ENCODE results near the gene ZDHHC9. TPM values are rescaled to one million over a fixed set of nuclear protein-coding genes. Genes with fewer than 3 reads are reported as not detected.

The ZDHHC9 gene
- total RNA-seq, 1 donor from 2014 or later: 33.1 TPM

- no peaks in the 10 kb centered on the region for H3K36me3 ChIP-seq
- H3K27me3 ChIP-seq: no peaks in the 10 kb centered on the region
- Mint-ChIP-seq H3K27ac (no peak overlapping the region), H3K36me3 (peaks cover 48% of the 10 kb centered on the region), H3K9me3 (no peaks in the 10 kb centered on the region), H3K27me3 (ENCODE audit: insufficient read depth, low read depth) (peaks cover 4% of the 10 kb centered on the region), H3K4me3 (no peak overlapping the region), H3K4me1 (no peaks in the 10 kb centered on the region)
- H3K27ac ChIP-seq: no peak overlapping the region
- TF ChIP-seq EZH2 (IDR thresholded peaks at IDR 0.05) (no peak), CTCF (IDR thresholded peaks at IDR 0.05) (no peak), EZH2phosphoT487 (IDR thresholded peaks at IDR 0.05) (no peak)
- no peak overlapping the region for H3K4me3 ChIP-seq
- no peak overlapping the region for H2AFZ ChIP-seq (replicated peaks)
- H3K79me2 ChIP-seq (ENCODE audit: low read depth): no peaks in the 10 kb centered on the region
- H3F3A ChIP-seq (ENCODE audit: low read depth): no peaks in the 10 kb centered on the region
- H3K9me3 ChIP-seq (ENCODE audit: low read depth): no peaks in the 10 kb centered on the region
- DNase-seq (ENCODE audit: low spot score): no peak
- H3K4me1 ChIP-seq: no peaks in the 10 kb centered on the region
- no peak overlapping the region for H3K9ac ChIP-seq
- H4K20me1 ChIP-seq (ENCODE audit: low read depth): no peaks in the 10 kb centered on the region
- H3K4me2 ChIP-seq: no peak overlapping the region
Measured at GRCh38 chrX:129818123-129818522, 25.6 kb downstream of the ZDHHC9 start.

GRCh38 chrX:129813662-129814368 lies 29.9 kb downstream of the ZDHHC9 start:
- Histone ChIP-seq H3K79me2 (ENCODE audit: low read depth) (no peaks in the 10 kb centered on the region), H3K27me3 (no peaks in the 10 kb centered on the region), H3K9ac (no peak overlapping the region), H3K4me1 (no peaks in the 10 kb centered on the region), H3F3A (ENCODE audit: low read depth) (no peaks in the 10 kb centered on the region), H4K20me1 (ENCODE audit: low read depth) (no peaks in the 10 kb centered on the region), H3K4me2 (no peak overlapping the region), H3K36me3 (no peaks in the 10 kb centered on the region), H3K9me3 (ENCODE audit: low read depth) (peaks cover 4% of the 10 kb centered on the region), H2AFZ (replicated peaks) (no peak overlapping the region), H3K4me3 (no peak overlapping the region), H3K27ac (no peak overlapping the region)
- no peak overlapping the region for H3K27ac Mint-ChIP-seq
- peaks cover 56% of the 10 kb centered on the region for H3K36me3 Mint-ChIP-seq
- TF ChIP-seq EZH2 (IDR thresholded peaks at IDR 0.05): no peak
- TF ChIP-seq EZH2phosphoT487 (IDR thresholded peaks at IDR 0.05): no peak
- no peak for TF ChIP-seq CTCF (IDR thresholded peaks at IDR 0.05)
- no peak for DNase-seq (ENCODE audit: low spot score)
- H3K4me3 Mint-ChIP-seq: no peak overlapping the region
- H3K9me3 Mint-ChIP-seq: peaks cover 6% of the 10 kb centered on the region
- H3K27me3 Mint-ChIP-seq (ENCODE audit: insufficient read depth, low read depth): peaks cover 7% of the 10 kb centered on the region
- no peaks in the 10 kb centered on the region for H3K4me1 Mint-ChIP-seq

- H3K4me2 ChIP-seq: no peak overlapping the region
- Mint-ChIP-seq H3K9me3 (peaks cover 10% of the 10 kb centered on the region), H3K4me3 (no peak overlapping the region), H3K27ac (no peak overlapping the region), H3K36me3 (peaks cover 46% of the 10 kb centered on the region), H3K4me1 (peaks cover 9% of the 10 kb centered on the region), H3K27me3 (ENCODE audit: insufficient read depth, low read depth) (peaks cover 5% of the 10 kb centered on the region)
- no peaks in the 10 kb centered on the region for H3K79me2 ChIP-seq (ENCODE audit: low read depth)
- no peak for DNase-seq (ENCODE audit: low spot score)
- no peaks in the 10 kb centered on the region for H3K27me3 ChIP-seq
- no peak overlapping the region for H3K27ac ChIP-seq
- TF ChIP-seq EZH2 (IDR thresholded peaks at IDR 0.05) (no peak), CTCF (IDR thresholded peaks at IDR 0.05) (no peak)
- H3K9me3 ChIP-seq (ENCODE audit: low read depth): peaks cover 4% of the 10 kb centered on the region
- H3K36me3 ChIP-seq: no peaks in the 10 kb centered on the region
- no peak overlapping the region for H2AFZ ChIP-seq (replicated peaks)
- no peak overlapping the region for H3K9ac ChIP-seq
- H3K4me1 ChIP-seq: no peaks in the 10 kb centered on the region
- H3K4me3 ChIP-seq: no peak overlapping the region
- no peaks in the 10 kb centered on the region for H3F3A ChIP-seq (ENCODE audit: low read depth)
- no peaks in the 10 kb centered on the region for H4K20me1 ChIP-seq (ENCODE audit: low read depth)
Measured at GRCh38 chrX:129808829-129809796, 34.6 kb downstream of the ZDHHC9 start.

Data from neural progenitor cell (in vitro differentiated cells).